KMS-11 (cell line): ENCODE results near the gene ALPK3.

Experiments used
- H2AFZ ChIP-seq: fragments of 200-600 bp; sonication (generic); 2 replicates; pipeline ENCODE4 v1.6.1; 2016; ENCODE audit warnings: antibody characterized with exemption, mixed run types, low read depth
- H3K27ac ChIP-seq: fragments of 200-600 bp; sonication (generic); 2 replicates; pipeline ENCODE4 v1.6.1; 2016; ENCODE audit warnings: mild to moderate bottlenecking, mixed run types
- H3K27me3 ChIP-seq: fragments of 200-600 bp; sonication (generic); 2 replicates; pipeline ENCODE4 v1.6.1; 2017; ENCODE audit warnings: mild to moderate bottlenecking, low read depth, mixed run types, moderate library complexity; ENCODE audit not compliant: insufficient read depth
- H3K36me3 ChIP-seq: fragments of 200-600 bp; sonication (generic); 2 replicates; pipeline ENCODE4 v1.6.1; 2017; ENCODE audit warnings: mild to moderate bottlenecking, mixed run types; ENCODE audit not compliant: insufficient read depth
- H3K4me1 ChIP-seq: fragments of 200-600 bp; sonication (generic); 2 replicates; pipeline ENCODE4 v1.6.1; 2016; ENCODE audit warnings: mild to moderate bottlenecking, low read depth, mixed run types; ENCODE audit not compliant: poor library complexity, severe bottlenecking
- H3K4me2 ChIP-seq: fragments of 200-600 bp; sonication (generic); 2 replicates; pipeline ENCODE4 v1.7.0; 2016; ENCODE audit warnings: mild to moderate bottlenecking, mixed run types
- H3K4me3 ChIP-seq: fragments of 200-600 bp; sonication (generic); IDR thresholded peaks from 2 replicates; pipeline ENCODE4 v1.6.1; 2017; ENCODE audit warnings: low read depth, low read length, mixed read lengths; ENCODE audit not compliant: insufficient read depth
- H3K79me2 ChIP-seq: fragments of 200-600 bp; sonication (generic); 2 replicates; pipeline ENCODE4 v1.6.1; 2016; ENCODE audit warnings: low read depth, mixed run types; ENCODE audit not compliant: insufficient read depth
- H3K9ac ChIP-seq: fragments of 200-600 bp; sonication (generic); 2 replicates; pipeline ENCODE4 v1.6.1; 2016; ENCODE audit warnings: mild to moderate bottlenecking, mixed run types
- H4K20me1 ChIP-seq: fragments of 200-600 bp; sonication (generic); 2 replicates; pipeline ENCODE4 v1.6.1; 2016; ENCODE audit warnings: mild to moderate bottlenecking, mixed run types; ENCODE audit not compliant: insufficient read depth
- TF ChIP-seq, protein P1 (sequence below): fragments of 200-600 bp; sonication (generic); conservative IDR thresholded peaks from 2 replicates; pipeline ENCODE4 v1.6.1; 2017; ENCODE audit warnings: low read depth, mild to moderate bottlenecking, antibody characterized with exemption, low read length, moderate library complexity, mixed read lengths

The ALPK3 gene

DNA sequence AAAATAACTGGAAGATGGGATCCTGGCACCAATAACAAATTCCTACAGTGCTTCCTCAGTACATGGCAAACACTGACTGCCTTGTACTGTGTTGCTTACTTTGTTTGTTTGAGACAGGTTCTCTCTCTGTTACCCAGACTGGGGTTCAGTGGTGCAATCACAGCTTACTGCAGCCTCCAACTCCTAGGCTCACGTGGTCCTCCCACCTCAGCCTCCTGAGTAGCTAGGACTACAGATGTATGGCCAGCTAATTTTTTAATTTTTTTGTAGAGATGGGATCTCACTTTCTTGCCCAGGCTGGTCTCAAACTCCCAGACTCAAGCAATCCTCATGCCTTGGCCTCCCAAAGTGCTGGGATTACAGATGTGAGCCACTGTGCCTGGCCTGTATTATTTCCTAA lies 3.7 kb upstream of the ALPK3 start:
- Histone ChIP-seq H3K36me3 (no peaks in the 10 kb centered on the region), H3K79me2 (no peaks in the 10 kb centered on the region), H4K20me1 (no peaks in the 10 kb centered on the region), H3K4me2 (no peak overlapping the region), H3K9ac (no peak overlapping the region), H3K4me1 (no peaks in the 10 kb centered on the region), H3K4me3 (no peak overlapping the region), H2AFZ (no peak overlapping the region), H3K27ac (no peak overlapping the region), H3K27me3 (no peaks in the 10 kb centered on the region)
- TF ChIP-seq, protein P1, sequence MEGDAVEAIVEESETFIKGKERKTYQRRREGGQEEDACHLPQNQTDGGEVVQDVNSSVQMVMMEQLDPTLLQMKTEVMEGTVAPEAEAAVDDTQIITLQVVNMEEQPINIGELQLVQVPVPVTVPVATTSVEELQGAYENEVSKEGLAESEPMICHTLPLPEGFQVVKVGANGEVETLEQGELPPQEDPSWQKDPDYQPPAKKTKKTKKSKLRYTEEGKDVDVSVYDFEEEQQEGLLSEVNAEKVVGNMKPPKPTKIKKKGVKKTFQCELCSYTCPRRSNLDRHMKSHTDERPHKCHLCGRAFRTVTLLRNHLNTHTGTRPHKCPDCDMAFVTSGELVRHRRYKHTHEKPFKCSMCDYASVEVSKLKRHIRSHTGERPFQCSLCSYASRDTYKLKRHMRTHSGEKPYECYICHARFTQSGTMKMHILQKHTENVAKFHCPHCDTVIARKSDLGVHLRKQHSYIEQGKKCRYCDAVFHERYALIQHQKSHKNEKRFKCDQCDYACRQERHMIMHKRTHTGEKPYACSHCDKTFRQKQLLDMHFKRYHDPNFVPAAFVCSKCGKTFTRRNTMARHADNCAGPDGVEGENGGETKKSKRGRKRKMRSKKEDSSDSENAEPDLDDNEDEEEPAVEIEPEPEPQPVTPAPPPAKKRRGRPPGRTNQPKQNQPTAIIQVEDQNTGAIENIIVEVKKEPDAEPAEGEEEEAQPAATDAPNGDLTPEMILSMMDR = no peak

DNA sequence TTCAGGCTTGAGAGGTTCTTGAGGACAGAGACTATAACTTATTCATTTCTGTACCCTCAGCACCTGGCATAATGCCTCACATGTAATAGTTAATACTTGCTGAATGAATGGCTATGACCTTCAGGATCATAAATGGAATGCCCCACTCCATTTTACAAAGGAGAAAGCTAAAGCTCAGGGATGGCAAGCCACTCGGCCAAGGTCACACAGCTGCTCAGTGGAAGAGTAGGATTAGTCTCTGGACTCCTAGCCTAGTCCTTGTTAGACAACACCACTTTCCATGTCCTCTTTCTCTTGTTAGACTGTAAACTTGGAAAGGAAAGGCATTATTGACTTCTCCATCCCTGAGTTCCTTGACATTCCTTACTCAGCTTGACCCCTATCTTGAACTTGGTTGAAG lies 3.2 kb upstream of the ALPK3 start:
- H3K9ac ChIP-seq = no peak overlapping the region
- no peaks in the 10 kb centered on the region for H4K20me1 ChIP-seq
- no peak overlapping the region for H3K27ac ChIP-seq
- TF ChIP-seq, protein P1 = no peak
- no peaks in the 10 kb centered on the region for H3K27me3 ChIP-seq
- H3K79me2 ChIP-seq = no peaks in the 10 kb centered on the region
- no peak overlapping the region for H3K4me3 ChIP-seq
- no peaks in the 10 kb centered on the region for H3K36me3 ChIP-seq
- H2AFZ ChIP-seq = no peak overlapping the region
- no peaks in the 10 kb centered on the region for H3K4me1 ChIP-seq
- H3K4me2 ChIP-seq = no peak overlapping the region

DNA sequence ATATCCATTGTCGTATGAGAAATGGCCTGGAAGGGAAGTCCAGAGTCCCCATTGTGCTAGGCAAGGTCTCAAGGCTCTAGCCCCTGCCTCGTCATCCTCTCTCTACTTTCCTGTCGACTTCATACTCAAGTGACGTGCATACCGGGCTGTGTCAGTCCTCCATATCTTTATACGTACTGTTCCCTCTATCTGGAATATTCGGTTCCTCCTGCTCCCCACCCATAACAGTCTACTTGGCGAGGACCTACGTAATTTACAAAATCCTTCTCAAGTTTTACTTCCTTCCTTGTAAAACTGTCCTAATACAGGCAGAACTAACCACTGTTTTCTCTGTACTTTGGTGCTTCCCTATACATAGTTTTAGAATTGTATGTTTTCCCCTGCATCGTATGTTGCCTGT lies 2.2 kb upstream of the ALPK3 start:
- no peak overlapping the region for H2AFZ ChIP-seq
- H3K9ac ChIP-seq = no peak overlapping the region
- H3K4me2 ChIP-seq = no peak overlapping the region
- H3K4me1 ChIP-seq = no peaks in the 10 kb centered on the region
- H3K27ac ChIP-seq = no peak overlapping the region
- no peaks in the 10 kb centered on the region for H3K79me2 ChIP-seq
- H3K4me3 ChIP-seq = no peak overlapping the region
- no peaks in the 10 kb centered on the region for H3K36me3 ChIP-seq
- TF ChIP-seq, protein P1 = no peak
- no peaks in the 10 kb centered on the region for H3K27me3 ChIP-seq
- no peaks in the 10 kb centered on the region for H4K20me1 ChIP-seq

DNA sequence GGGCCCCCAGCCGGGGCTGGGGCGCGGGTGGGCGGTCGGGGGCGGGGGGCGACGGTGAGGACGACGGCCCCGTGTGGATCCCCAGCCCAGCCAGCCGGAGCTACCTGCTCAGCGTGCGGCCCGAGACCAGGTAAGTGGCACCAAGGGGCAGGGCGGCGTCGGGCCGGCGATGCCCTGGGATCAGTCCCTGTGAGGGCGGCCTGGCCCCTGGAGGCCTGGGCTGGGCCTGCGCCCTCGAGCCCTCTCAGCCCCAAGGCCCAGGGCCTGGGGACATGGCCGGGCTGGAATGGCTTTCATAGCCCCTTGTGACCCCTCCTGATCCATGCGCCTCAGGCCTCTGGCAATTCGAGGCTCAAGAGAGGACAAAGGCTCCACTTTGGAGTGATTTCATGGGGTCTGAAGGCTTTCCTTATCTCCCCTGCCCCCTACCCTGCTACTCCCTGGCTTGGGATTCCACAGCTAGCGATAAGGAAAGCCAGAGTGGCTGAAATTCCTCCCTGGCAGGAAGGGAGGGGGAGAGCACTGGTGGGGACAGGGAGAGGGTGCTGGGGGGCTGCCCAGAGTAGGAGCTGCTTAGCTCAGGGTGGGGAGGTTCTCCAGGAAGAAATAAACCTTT lies 418 bp downstream of the ALPK3 start:
- H3K27me3 ChIP-seq = no peaks in the 10 kb centered on the region
- no peaks in the 10 kb centered on the region for H4K20me1 ChIP-seq
- H2AFZ ChIP-seq = no peak overlapping the region
- no peak overlapping the region for H3K4me2 ChIP-seq
- H3K9ac ChIP-seq = no peak overlapping the region
- H3K4me3 ChIP-seq = no peak overlapping the region
- TF ChIP-seq, protein P1 = no peak
- H3K36me3 ChIP-seq = no peaks in the 10 kb centered on the region
- no peaks in the 10 kb centered on the region for H3K79me2 ChIP-seq
- no peak overlapping the region for H3K27ac ChIP-seq
- H3K4me1 ChIP-seq = peaks cover 5% of the 10 kb centered on the region
